HepG2 (cell line): ENCODE data around the gene BEGAIN. TPM values are rescaled to one million over a fixed set of nuclear protein-coding genes. Genes with fewer than 3 reads are reported as not detected.

Experiments used
- ATAC-seq: fragments of 200-7000 bp; cut with Tn5 transposase; 3 replicates; pipeline ENCODE4 v1.9.1; 2020; ENCODE audit warnings: mild to moderate bottlenecking, moderate library complexity
- BruUV-seq: library from RNA; stranded (reverse); fragments of 400-500 nt; replicated peaks from 2 replicates; lab custom pipeline; 2021; lab: Mats Ljungman, UMichigan
- CTCF ChIA-PET: fragments of 300-600 bp; formaldehyde crosslinking; extraction: SDS; loops from one replicate; lab custom pipeline; 2021; ENCODE audit warnings: low total read pairs, inconsistent platforms, low intra/inter-chr PET ratio; lab: Yijun Ruan, JAX
- POLR2A ChIA-PET: fragments of 350-600 bp; sonication (Branson Sonifier 250); formaldehyde crosslinking; loops from one replicate; lab custom pipeline; 2020; ENCODE audit warnings: antibody characterized with exemption, inconsistent platforms; lab: Yijun Ruan, JAX
- DNase-seq: peaks from one replicate; pipeline ENCODE4 v3.0.0-alpha.2; 2015; ENCODE audit warnings: low spot score
- FAIRE-seq: peaks from 3 replicates; lab custom pipeline; 2011; peaks lifted over from hg19 to GRCh38; lab: Jason Lieb, UNC
- H2AFZ ChIP-seq: one replicate; pipeline ENCODE4 v1.6.1; 2011; ENCODE audit warnings: low read length, inconsistent platforms
- H3K27ac ChIP-seq: fragments of 300-600 bp; 3 replicates; pipeline ENCODE4 v1.8.0; 2011; ENCODE audit warnings: mixed run types, mild to moderate bottlenecking, mixed read lengths, low read length, inconsistent platforms; ENCODE audit not compliant: insufficient read depth; ENCODE audit errors: extremely low read length
- H3K27me3 ChIP-seq, 2 experiments: fragments of 200-600 bp in 1 of 2; 2 replicates in 1 of 2; 3 replicates in 1 of 2; pipeline versions ENCODE4 v1.6.0 to v1.8.0; 2011; ENCODE audit warnings: low read length in 2 of 2, mild to moderate bottlenecking in 2 of 2, moderate library complexity in 2 of 2, inconsistent platforms in 1 of 2; ENCODE audit not compliant: insufficient read depth in 2 of 2, control insufficient read depth in 1 of 2
- H3K36me3 ChIP-seq, 2 experiments: fragments of 200-600 bp in 1 of 2; replicated peaks in 1 of 2; 2 replicates in 1 of 2; 3 replicates in 1 of 2; pipeline versions ENCODE4 v1.5.1 to v1.8.0; 2011; ENCODE audit warnings: low read length in 2 of 2, inconsistent platforms in 1 of 2; ENCODE audit not compliant: insufficient read depth in 2 of 2, control insufficient read depth in 1 of 2
- H3K4me1 ChIP-seq: 2 replicates; pipeline ENCODE4 v1.5.1; 2012; ENCODE audit warnings: low read length, inconsistent platforms; ENCODE audit not compliant: insufficient read depth
- H3K4me2 ChIP-seq: 2 replicates; pipeline ENCODE4 v1.6.0; 2011; ENCODE audit warnings: low read depth, low read length, inconsistent platforms
- H3K4me3 ChIP-seq, 3 experiments: fragments of 200-600 bp in 1 of 3; sonication (generic), shearing (Covaris generic) in 1 of 3; replicated peaks in 1 of 3; 2 replicates each; pipeline ENCODE4 v1.5.1; 2011 to 2016; ENCODE audit warnings: low read length in 3 of 3, inconsistent platforms in 2 of 3, low read depth in 2 of 3, mild to moderate bottlenecking in 2 of 3, control low read depth in 1 of 3, mixed read lengths in 1 of 3; ENCODE audit not compliant: insufficient read depth in 1 of 3
- H3K79me2 ChIP-seq: one replicate; pipeline ENCODE4 v1.6.1; 2011; ENCODE audit warnings: low read length, inconsistent platforms; ENCODE audit not compliant: insufficient read depth
- H3K9ac ChIP-seq: 2 replicates; pipeline ENCODE4 v1.6.0; 2011; ENCODE audit warnings: mild to moderate bottlenecking, low read depth, low read length, inconsistent platforms; ENCODE audit not compliant: insufficient read depth
- H3K9me3 ChIP-seq: 2 replicates; pipeline ENCODE4 v1.5.1; 2012; ENCODE audit warnings: mild to moderate bottlenecking, low read length
- H4K20me1 ChIP-seq: 2 replicates; pipeline ENCODE4 v1.6.0; 2011; ENCODE audit warnings: inconsistent platforms, mild to moderate bottlenecking, low read length, moderate library complexity; ENCODE audit not compliant: insufficient read depth
- ATF7 ChIP-seq, 2 experiments: fragments of 450-650 bp in 1 of 2; sonication (generic) in 1 of 2; formaldehyde crosslinking in 1 of 2; IDR thresholded peaks; 2 replicates each; pipeline versions ENCODE4 v1.4.0 to v1.6.1; 2016 to 2020; ENCODE audit warnings: antibody characterized with exemption in 1 of 2, mild to moderate bottlenecking in 1 of 2, missing genetic modification reagents in 1 of 2
- CCAR2 ChIP-seq: fragments of 200-400 bp; formaldehyde crosslinking; optimal IDR thresholded peaks from 2 replicates; pipeline ENCODE3; 2018; ENCODE audit warnings: low read depth, mild to moderate bottlenecking, low read length, moderate library complexity
- DZIP1 ChIP-seq: sonication (generic); formaldehyde crosslinking; IDR thresholded peaks from 2 replicates; pipeline ENCODE4 v1.5.0; 2020; ENCODE audit warnings: mild to moderate bottlenecking, missing genetic modification reagents
- HOMEZ ChIP-seq: IDR thresholded peaks from 2 replicates; pipeline ENCODE4 v1.6.1; 2016; ENCODE audit warnings: low read depth
- ZMAT5 ChIP-seq: sonication (generic); formaldehyde crosslinking; IDR thresholded peaks from 2 replicates; pipeline ENCODE4 v1.5.0; 2020; ENCODE audit warnings: mild to moderate bottlenecking, low read depth, missing genetic modification reagents, borderline replicate concordance
- ZNF207 ChIP-seq: fragments of 450-650 bp; IDR thresholded peaks from 2 replicates; pipeline ENCODE4 v1.6.1; 2016; ENCODE audit warnings: antibody characterized with exemption, borderline replicate concordance
- ZNF333 ChIP-seq: sonication (generic); formaldehyde crosslinking; IDR thresholded peaks from 2 replicates; pipeline ENCODE4 v1.4.0; 2020; ENCODE audit warnings: mild to moderate bottlenecking, missing genetic modification reagents, borderline replicate concordance
- WGBS: methylation state at CpG from one replicate; pipeline ENCODE4 v1.1.6; 2017; ENCODE audit warnings: low lambda C conversion rate; 5-methylcytosine and 5-hydroxymethylcytosine counted together
- in situ Hi-C: cut with HindIII; loops from 2 replicates; pipeline ENCODE4 v1.10.0; 2017; ENCODE audit warnings: low pct_unique_long_range_greater_than_20kb; ENCODE audit not compliant: extremely low pct_ligation_motif_present
- intact Hi-C: fragments of 100-400 bp; cut with micrococcal nuclease; formaldehyde crosslinking; loops from one replicate; pipeline ENCODE4 v1.10.0; 2022; ENCODE audit not compliant: unreplicated experiment
- polyA plus RNA-seq, 8 experiments: library from polyadenylated mRNA; depleted of rRNA in 3 of 8; stranded (reverse) in 7 of 8; unstranded in 1 of 8; fragments of >200 nt; fragmentation: Illumina TruSeq in 4 of 8; extraction: Trizol in 4 of 8; gene quantifications; 2 replicates each; pipeline versions ENCODE4 v1.2.1 to v1.2.3, GENCODE V29; 2011 to 2016; ENCODE audit warnings: low read depth in 4 of 8, missing spikeins in 1 of 8, mixed read lengths in 1 of 8; ENCODE audit not compliant: insufficient read depth in 1 of 8
- total RNA-seq, 5 experiments: library from RNA; depleted of rRNA; stranded (reverse); fragments of >200 nt; fragmentation: Illumina TruSeq; extraction: Trizol; gene quantifications; 2 replicates each; pipeline ENCODE4 v1.2.3, GENCODE V29; 2016; ENCODE audit warnings: low read depth in 1 of 5

Gene BEGAIN
- total and polyA plus RNA-seq, 2 of the 13 experiments (the other 11 are each of a cell fraction or from before 2014, with no cell fraction given) = not detected

GRCh38 chr14:100588671-100589070 lies 1.5 kb upstream of the BEGAIN start:
- in situ Hi-C loops = no loop called here
- TF ChIP-seq ZNF207 = no peak
- no peak for TF ChIP-seq DZIP1 (CRISPR knock-in tag)
- 33% methylated on average over 3 of the region's 10 CpGs for WGBS
- H3K4me2 ChIP-seq = no peak overlapping the region
- peaks cover 3% of the 10 kb centered on the region; the same call in 1 of the 2 replicates for H4K20me1 ChIP-seq
- no peaks in the 10 kb centered on the region for H3K36me3 ChIP-seq
- ChIA-PET CTCF (no interaction called here), POLR2A (no interaction called here)
- H3K79me2 ChIP-seq = no peaks in the 10 kb centered on the region
- BruUV-seq = no TSS peak
- H3K27ac ChIP-seq = no peak overlapping the region
- no peak overlapping the region for H3K9ac ChIP-seq
- ATAC-seq (no peak), FAIRE-seq (no peak), DNase-seq (no peak)
- peaks cover 11 to 76% of the 10 kb centered on the region in 2 experiments for H3K27me3 ChIP-seq
- H2AFZ ChIP-seq = no peak overlapping the region
- H3K9me3 ChIP-seq = no peaks in the 10 kb centered on the region
- H3K4me1 ChIP-seq = no peaks in the 10 kb centered on the region
- intact Hi-C loops = no loop called here
- H3K4me3 ChIP-seq = no peak overlapping the region

- Histone ChIP-seq H3K27ac (no peak overlapping the region), H3K9ac (no peak overlapping the region), H4K20me1 (peaks cover 3% of the 10 kb centered on the region; the same call in 1 of the 2 replicates), H3K36me3 (no peaks in the 10 kb centered on the region), H3K9me3 (no peaks in the 10 kb centered on the region), H3K4me3 (no peak overlapping the region), H3K4me2 (no peak overlapping the region), H2AFZ (no peak overlapping the region), H3K27me3 (peaks cover 10 to 78% of the 10 kb centered on the region in 2 experiments), H3K4me1 (no peaks in the 10 kb centered on the region), H3K79me2 (no peaks in the 10 kb centered on the region)
- DNase-seq = no peak
- no TSS peak for BruUV-seq
- in situ Hi-C loops (no loop called here), intact Hi-C loops (no loop called here)
- CTCF ChIA-PET = no interaction called here
- POLR2A ChIA-PET = no interaction called here
- FAIRE-seq = no peak
- 43% methylated on average over 12 of the region's 15 CpGs for WGBS
- no peak for ATAC-seq
- TF ChIP-seq HOMEZ = no peak
- TF ChIP-seq ATF7 (IDR thresholded peaks at IDR 0.05) = no peak
- TF ChIP-seq ATF7 (CRISPR knock-in tag; IDR thresholded peaks at IDR 0.05) = no peak
- no peak for TF ChIP-seq ZMAT5
- TF ChIP-seq ZNF333 = no peak
- no peak for TF ChIP-seq CCAR2
Observed at GRCh38 chr14:100587763-100588411, 670 bp upstream of the BEGAIN start.
